IMR-90 (cell line): Measurements from ENCODE around the gene IFNAR2.

Experiments
- CTCF ChIP-seq: conservative IDR thresholded peaks from 2 replicates; pipeline ENCODE4 v1.5.1; 2012; ENCODE audit warnings: mild to moderate bottlenecking, low read depth, low read length, improper control_type of control experiment
- POLR2A ChIP-seq: IDR thresholded peaks from 2 replicates; pipeline ENCODE4 v1.6.1; 2012; ENCODE audit warnings: mild to moderate bottlenecking, low read depth, low read length
- RCOR1 ChIP-seq: IDR thresholded peaks from 2 replicates; pipeline ENCODE4 v1.6.1; 2012; ENCODE audit warnings: mild to moderate bottlenecking, low read length, improper control_type of control experiment; ENCODE audit not compliant: insufficient replicate concordance

- TF ChIP-seq CTCF (no peak), RCOR1 (no peak), POLR2A (no peak)
These were observed 30.7 kb upstream of the IFNAR2 start for GRCh38 chr21:33199100-33199464.
